Measurements from ENCODE around the gene YARS2. TPM values are rescaled to one million over a fixed set of nuclear protein-coding genes. Genes with fewer than 3 reads are reported as not detected.

Gene YARS2
- total and polyA plus RNA-seq, 2 of the 13 experiments (the other 11 are each of a cell fraction or from before 2014, with no cell fraction given), result 17.9 to 39.6 TPM

DNA sequence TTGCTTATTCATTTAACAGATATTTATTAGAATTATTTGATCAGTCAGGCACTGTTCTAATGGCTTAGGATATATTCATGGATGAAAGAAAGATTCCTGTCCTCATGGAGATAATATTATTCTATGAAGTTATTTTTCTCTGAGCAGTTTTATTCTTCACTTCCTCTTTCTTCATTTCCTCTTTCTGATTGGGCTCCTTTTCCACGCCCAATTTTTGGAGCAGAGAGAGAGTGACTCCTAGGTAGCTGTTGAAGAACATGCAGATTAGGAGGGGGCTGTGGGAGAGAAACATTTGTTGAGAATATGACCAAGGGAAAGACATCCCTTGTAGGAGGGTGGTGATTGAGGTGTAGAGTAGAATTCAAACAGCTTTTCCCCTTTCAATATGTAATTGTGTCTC is 6.0 kb upstream of the YARS2 start:
- intact Hi-C loops (cut with micrococcal nuclease; ENCODE audit: unreplicated experiment) (loop anchor here (5.0 kb wide), 1 partner anchor 411 kb away; no protein-coding TSS in a partner anchor), in situ Hi-C loops (cut with HindIII; ENCODE audit: extremely low pct_ligation_motif_present, low pct_unique_long_range_greater_than_20kb) (loop anchor here (25.0 kb wide), 1 partner anchor 651 kb away; no protein-coding TSS in a partner anchor)
- no peak for TF ChIP-seq GPN1 (CRISPR knock-in tag; IDR thresholded peaks at IDR 0.05; ENCODE audit: borderline replicate concordance)
- no peak for TF ChIP-seq FOXA1 (IDR thresholded peaks at IDR 0.05)
- no peak for TF ChIP-seq FOXA1 (CRISPR knock-in tag; IDR thresholded peaks at IDR 0.05)
- no peak for TF ChIP-seq KLF6 (CRISPR knock-in tag; IDR thresholded peaks at IDR 0.05)
- TF ChIP-seq SRF (IDR thresholded peaks at IDR 0.05; ENCODE audit: low read depth, low read length), result no peak
- no peak for TF ChIP-seq TAF1 (CRISPR knock-in tag; IDR thresholded peaks at IDR 0.05)
- TF ChIP-seq, protein P1, sequence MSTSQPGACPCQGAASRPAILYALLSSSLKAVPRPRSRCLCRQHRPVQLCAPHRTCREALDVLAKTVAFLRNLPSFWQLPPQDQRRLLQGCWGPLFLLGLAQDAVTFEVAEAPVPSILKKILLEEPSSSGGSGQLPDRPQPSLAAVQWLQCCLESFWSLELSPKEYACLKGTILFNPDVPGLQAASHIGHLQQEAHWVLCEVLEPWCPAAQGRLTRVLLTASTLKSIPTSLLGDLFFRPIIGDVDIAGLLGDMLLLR (CRISPR knock-in tag; IDR thresholded peaks at IDR 0.05), result no peak
- no peak for TF ChIP-seq ATM (IDR thresholded peaks at IDR 0.05; ENCODE audit: borderline replicate concordance)
- TF ChIP-seq ZNF350 (CRISPR knock-in tag; IDR thresholded peaks at IDR 0.05; ENCODE audit: borderline replicate concordance, low read depth), result no peak
- TF ChIP-seq ZBTB43 (CRISPR knock-in tag; conservative IDR thresholded peaks at IDR 0.05), result no peak
- FAIRE-seq (no peak), DNase-seq (ENCODE audit: low spot score) (no peak), ATAC-seq (no peak)
- no peak overlapping the region for H3K4me3 ChIP-seq (replicated peaks in 1 of 3; ENCODE audit: insufficient read depth in 1 of 3, low read depth in 2 of 3, low read length in 3 of 3)
- H3K4me1 ChIP-seq (ENCODE audit: insufficient read depth, low read length), result peaks cover 9% of the 10 kb centered on the region
- H2AFZ ChIP-seq (ENCODE audit: low read length), result no peak overlapping the region
- H3K4me2 ChIP-seq (ENCODE audit: low read depth, low read length), result no peak overlapping the region
- H4K20me1 ChIP-seq (ENCODE audit: insufficient read depth, low read length), result no peaks in the 10 kb centered on the region
- H3K9ac ChIP-seq (ENCODE audit: insufficient read depth, low read depth, low read length), result no peak overlapping the region
- no peaks in the 10 kb centered on the region for H3K79me2 ChIP-seq (ENCODE audit: insufficient read depth, low read length)
- ChIA-PET POLR2A (no interaction called here), CTCF (ENCODE audit: low intra/inter-chr PET ratio, low total read pairs) (no interaction called here)
- 0% methylated on average over 1 of the region's 1 CpG for WGBS (ENCODE audit: low lambda C conversion rate)
- no TSS peak for BruUV-seq (replicated peaks)
- no peaks in the 10 kb centered on the region for H3K9me3 ChIP-seq (ENCODE audit: low read length)
- no peaks in the 10 kb centered on the region for H3K36me3 ChIP-seq (replicated peaks in 1 of 2; ENCODE audit: control insufficient read depth in 1 of 2, insufficient read depth in 2 of 2, low read length in 2 of 2)
- H3K27ac ChIP-seq (ENCODE audit: extremely low read length, insufficient read depth, low read length), result no peak overlapping the region
- peaks cover 0 to 13% of the 10 kb centered on the region in 2 experiments; a peak in 2 of 5 replicates for H3K27me3 ChIP-seq (ENCODE audit: control insufficient read depth in 1 of 2, insufficient read depth in 2 of 2, low read length in 2 of 2)

All from HepG2 (cell line).